Lung microvascular endothelial cell (primary cell): ENCODE results near the gene TUBGCP5. TPM values are rescaled to one million over a fixed set of nuclear protein-coding genes. Genes with fewer than 3 reads are reported as not detected.
A peak's percentile ranks its signal among the peaks of the same experiment; 100 is the strongest.
"Not testable (repeated sequence)": the region's sequence is repeated elsewhere in the genome, so short reads cannot be mapped to it uniquely, and the experiment has no call there.

Experiments
- DNase-seq, 2 donors: peaks; one replicate each; pipeline versions ENCODE4 v3.0.0 to v3.0.0-alpha.2; 2010; ENCODE audit warnings: low read depth in 2 of 2
- total RNA-seq: library from RNA; depleted of rRNA; stranded (reverse); fragments of >200 nt; gene quantifications from 2 replicates; pipeline ENCODE4 v1.2.1, GENCODE V29; 2014

TUBGCP5 gene
- total RNA-seq, 1 donor from 2014 or later, result 13.1 TPM

GRCh38 chr15:23043535-23043934 is 4.2 kb upstream of the TUBGCP5 start:
- DNase-seq, result not testable (repeated sequence)

- not testable (repeated sequence) for DNase-seq
Measured at GRCh38 chr15:23041736-23042135, 2.4 kb upstream of the TUBGCP5 start.

DNA sequence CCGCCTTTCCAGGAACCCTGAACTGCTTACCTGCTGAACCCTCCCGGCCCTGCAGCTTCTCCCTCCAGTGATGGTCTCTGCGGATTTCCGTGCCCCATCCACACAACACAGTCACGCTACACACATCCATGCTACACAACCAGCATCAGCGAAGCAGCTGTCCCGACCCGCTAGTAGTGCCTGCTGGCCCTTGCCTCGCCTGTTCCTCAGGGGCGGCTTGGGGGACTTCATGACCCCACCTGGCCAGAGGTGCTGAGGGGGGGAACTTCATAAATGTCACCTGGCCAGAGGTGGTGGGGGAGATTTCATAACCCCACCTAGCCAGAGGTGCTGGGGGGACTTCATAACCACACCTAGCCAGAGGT is 530 bp upstream of the TUBGCP5 start:
- no peak for DNase-seq

- peak in 1 of 2 donors; percentile 55 for DNase-seq
Measured at GRCh38 chr15:23038726-23039142, 635 bp downstream of the TUBGCP5 start.

- DNase-seq, result peak; percentile 66 to 74
Measured at GRCh38 chr15:23035964-23036566, 3.3 kb downstream of the TUBGCP5 start.

DNA sequence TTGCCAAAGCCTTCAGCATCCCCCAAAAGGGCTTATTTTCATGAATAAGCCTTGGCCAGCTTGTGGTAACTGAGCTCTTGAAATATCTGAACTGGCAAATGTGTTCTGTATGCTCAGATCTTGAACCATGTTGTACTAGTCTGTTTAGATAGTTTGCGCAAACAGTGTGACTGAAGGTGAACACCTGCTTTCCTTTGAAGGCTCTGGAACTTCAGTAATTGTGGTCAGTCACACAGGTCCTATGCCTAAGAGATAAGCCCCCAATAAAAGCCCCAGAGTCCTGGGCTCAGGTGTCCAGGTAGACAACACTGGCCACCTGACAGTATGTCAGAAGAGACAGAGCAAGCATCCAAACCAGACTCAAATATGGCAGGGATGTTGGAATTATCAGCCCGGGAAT is 5.4 kb downstream of the TUBGCP5 start:
- no peak for DNase-seq

GRCh38 chr15:23026218-23026617 is 13.2 kb downstream of the TUBGCP5 start:
- DNase-seq, result no peak

- no peak for DNase-seq
Measured at GRCh38 chr15:23022156-23022555, 17.2 kb downstream of the TUBGCP5 start.

DNA sequence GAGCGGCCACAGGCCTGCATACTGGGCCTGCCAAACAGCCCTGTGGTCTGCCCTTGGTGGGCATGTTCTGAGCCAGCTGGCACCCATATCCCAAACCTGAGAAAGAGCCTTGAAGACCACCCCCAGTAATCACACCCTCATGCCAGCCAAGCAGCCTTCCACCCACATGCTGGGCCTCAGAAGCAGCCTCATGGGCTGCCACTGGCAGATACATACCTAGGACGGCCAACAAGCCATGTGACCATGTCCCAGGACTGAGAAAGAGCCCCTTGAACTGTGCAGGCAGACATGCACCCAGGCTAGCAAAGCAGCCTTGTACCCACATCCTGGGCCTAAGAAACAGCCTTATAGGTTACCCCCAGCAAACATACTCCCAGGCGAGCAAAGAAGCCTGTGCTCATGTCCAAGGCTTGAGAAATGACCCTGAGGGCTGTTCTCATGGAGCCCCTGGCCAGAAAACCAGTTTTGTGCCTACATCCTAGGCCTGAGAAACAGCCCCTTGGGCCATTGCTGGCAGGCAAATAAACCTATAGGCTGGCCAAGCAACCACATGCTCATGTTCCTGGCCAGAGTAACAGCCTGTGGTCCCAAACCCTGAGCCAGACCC is 24.9 kb downstream of the TUBGCP5 start:
- no peak for DNase-seq

DNA sequence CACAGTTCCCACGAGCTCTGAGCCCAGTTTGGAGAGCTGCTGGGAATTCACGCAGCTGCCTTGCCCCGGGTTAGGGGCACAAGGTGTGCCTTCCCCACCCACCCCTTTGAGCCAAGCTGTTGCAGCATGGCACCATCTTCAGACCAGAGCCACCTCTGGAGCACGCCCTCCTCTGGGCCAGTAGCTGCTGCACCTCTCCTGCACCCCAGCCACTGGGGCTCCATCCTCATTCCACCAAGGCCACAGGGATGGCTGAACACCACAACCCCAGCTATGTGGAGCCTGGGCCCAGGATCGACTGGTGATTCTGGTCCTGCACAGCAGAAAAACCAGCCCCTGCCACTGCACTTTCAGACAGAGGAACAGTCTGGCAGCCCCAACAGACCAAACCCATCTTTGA is 25.7 kb downstream of the TUBGCP5 start:
- DNase-seq, result no peak

GRCh38 chr15:23012616-23013015 is 26.8 kb downstream of the TUBGCP5 start:
- DNase-seq, result not testable (repeated sequence)

DNA sequence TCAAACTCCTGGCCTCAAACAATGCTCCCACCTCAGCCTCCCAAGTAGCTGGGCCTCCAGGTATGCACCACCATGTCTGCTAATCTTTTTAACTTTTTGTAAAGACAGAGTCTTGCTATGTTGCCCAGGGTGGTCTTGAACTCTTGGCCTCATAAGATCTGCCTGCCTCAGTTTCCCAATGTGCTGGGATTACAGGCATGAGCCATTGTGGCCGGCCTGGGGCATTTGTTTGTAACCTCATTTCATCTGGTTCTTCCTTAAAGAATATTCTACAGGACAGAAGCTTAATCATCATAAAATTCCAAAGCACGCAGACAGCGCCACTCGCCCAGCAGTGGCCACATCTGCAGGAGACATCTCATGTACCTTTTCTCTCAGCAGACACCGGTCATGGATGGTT is 35.6 kb downstream of the TUBGCP5 start:
- DNase-seq, result no peak

DNA sequence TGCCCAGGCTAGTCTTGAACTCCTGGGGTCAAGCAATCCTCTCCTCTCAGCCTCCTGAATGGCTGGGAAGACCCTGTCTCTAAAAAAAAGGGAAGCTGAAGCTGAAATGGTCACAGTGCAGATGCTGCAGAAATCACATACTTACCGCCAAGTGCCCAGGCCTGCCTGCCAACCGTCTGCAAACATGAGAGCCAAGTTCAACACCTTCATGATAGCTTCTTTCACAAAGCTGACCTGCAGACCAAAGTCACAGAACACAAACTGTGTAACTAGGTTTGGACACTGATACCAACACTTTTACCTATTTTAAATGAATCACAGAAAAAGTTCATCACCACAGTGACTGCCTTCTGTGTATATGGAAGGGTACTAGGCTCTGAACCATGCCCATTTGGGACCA is 36.4 kb downstream of the TUBGCP5 start:
- DNase-seq, result no peak

- no peak for DNase-seq
Measured at GRCh38 chr15:22995795-22996194, 43.6 kb downstream of the TUBGCP5 start.

- no peak for DNase-seq
Measured at GRCh38 chr15:22992024-22992326, 47.4 kb downstream of the TUBGCP5 start.

- no peak for DNase-seq
Measured at GRCh38 chr15:22989576-22990477, 49.5 kb downstream of the TUBGCP5 start.

DNA sequence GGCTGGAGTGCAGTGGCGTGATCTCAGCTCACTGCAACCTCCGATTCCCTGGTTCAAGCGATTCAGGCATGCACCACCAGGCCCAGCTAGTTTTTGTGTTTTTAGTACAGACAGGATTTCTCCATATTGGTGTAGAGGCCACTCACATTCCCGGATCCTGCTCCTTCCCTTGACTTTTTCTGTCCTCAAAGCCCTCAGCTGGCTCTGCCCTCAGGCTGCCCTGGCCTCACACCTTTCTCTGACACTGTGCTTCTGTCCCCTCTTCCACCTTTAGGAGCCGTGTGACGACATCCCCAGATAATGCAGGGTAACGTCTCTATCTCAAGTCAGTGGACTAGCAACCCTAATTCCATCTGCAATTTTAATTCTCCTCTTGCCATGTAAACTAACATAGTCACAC is 50.6 kb downstream of the TUBGCP5 start:
- no peak for DNase-seq

DNA sequence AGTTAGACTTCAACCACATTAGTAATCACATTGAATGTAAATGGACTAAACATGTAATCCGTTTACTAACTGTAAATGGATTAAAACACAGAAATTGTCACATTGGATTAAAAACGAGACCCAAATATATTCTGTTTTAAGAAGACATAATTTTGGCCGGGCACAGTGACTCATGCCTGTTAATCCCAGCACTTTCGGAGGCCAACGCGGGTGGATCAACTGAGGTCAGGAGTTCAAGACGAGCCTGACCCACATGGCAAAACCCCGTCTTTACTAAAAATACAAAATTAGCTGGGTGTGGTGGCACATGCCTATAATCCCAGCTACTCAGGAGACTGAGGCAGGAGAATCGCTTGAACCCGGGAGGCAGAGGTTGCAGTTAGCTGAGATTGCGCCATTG is 57.4 kb downstream of the TUBGCP5 start:
- DNase-seq, result not testable (repeated sequence)

DNA sequence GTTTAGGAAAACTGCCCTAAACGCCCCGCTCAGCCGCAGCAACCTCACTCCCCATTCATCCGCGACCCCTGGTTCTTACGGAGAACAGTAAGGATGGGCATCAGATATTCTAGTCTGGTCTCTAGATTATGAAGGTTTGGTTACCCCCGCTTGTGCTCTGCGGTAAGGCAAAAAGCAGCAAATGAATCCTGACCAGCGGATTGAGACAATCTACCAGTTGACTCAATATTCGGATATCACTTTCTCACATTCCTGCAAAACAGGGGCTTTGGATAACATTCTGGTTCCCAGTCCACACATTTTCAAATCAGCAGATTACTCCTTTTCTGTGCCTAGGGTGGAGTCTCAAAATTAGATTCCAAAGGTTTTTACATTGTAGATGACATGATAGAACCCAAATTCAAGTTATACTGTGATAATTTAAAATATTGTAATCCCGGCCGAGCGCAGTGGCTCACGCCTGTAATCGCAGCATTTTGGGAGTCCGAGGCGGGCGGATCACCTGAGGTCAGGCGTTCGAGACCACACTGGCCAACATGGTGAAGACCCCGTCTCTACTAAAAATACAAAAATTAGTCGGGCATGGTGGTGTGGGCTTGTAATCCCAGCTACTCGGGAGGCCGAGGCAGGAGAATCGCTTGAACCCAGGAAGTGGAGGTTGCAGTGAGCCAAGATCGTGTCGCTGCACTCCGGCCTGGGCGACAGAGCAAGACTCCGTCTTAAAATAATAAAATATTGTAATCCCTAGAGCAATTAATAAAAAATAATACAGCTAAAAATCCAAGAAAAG is 58.1 kb downstream of the TUBGCP5 start:
- DNase-seq, result no peak

GRCh38 chr15:22980189-22981050 is 58.9 kb downstream of the TUBGCP5 start, which contains the start of gene CYFIP1:
Gene CYFIP1, minus strand, starts transcription at chr15:22980368. Its CDS starts 33,083 bp downstream, at chr15:22947285.
- DNase-seq, result peak; percentile 89 to 90
